Measurements from ENCODE around the gene DUSP8.

The DUSP8 gene

GRCh38 chr11:1549338-1550330, 22.4 kb downstream of the DUSP8 start:
- DNase-seq: no peak

- DNase-seq: no peak
These were observed 23.6 kb downstream of the DUSP8 start for GRCh38 chr11:1548221-1549070.

- no peak for DNase-seq
These were observed 24.5 kb downstream of the DUSP8 start for GRCh38 chr11:1547467-1548098.

GRCh38 chr11:1546536-1547466, 25.3 kb downstream of the DUSP8 start:
- DNase-seq: peak; percentile 98

GRCh38 chr11:1546077-1546535, 26.0 kb downstream of the DUSP8 start:
- DNase-seq: no peak

- DNase-seq: no peak
These were observed 26.6 kb downstream of the DUSP8 start for GRCh38 chr11:1545432-1545831.

GRCh38 chr11:1544536-1544935, 27.5 kb downstream of the DUSP8 start:
- no peak for DNase-seq

GRCh38 chr11:1543606-1544263, 28.3 kb downstream of the DUSP8 start:
- no peak for DNase-seq

GRCh38 chr11:1542267-1542666, 29.8 kb downstream of the DUSP8 start:
- DNase-seq: no peak

GRCh38 chr11:1541474-1542204, 30.4 kb downstream of the DUSP8 start:
- no peak for DNase-seq

- no peak for DNase-seq
These were observed 32.0 kb downstream of the DUSP8 start for GRCh38 chr11:1540074-1540473.

GRCh38 chr11:1538153-1538552, 33.9 kb downstream of the DUSP8 start:
- no peak for DNase-seq

GRCh38 chr11:1536065-1536843, 35.8 kb downstream of the DUSP8 start:
- no peak for DNase-seq

- DNase-seq: no peak
These were observed 37.4 kb downstream of the DUSP8 start for GRCh38 chr11:1534682-1535081.

GRCh38 chr11:1534171-1534570, 37.9 kb downstream of the DUSP8 start:
- DNase-seq: no peak

- DNase-seq: no peak
These were observed 38.7 kb downstream of the DUSP8 start for GRCh38 chr11:1533342-1533725.

- DNase-seq: no peak
These were observed 39.3 kb downstream of the DUSP8 start for GRCh38 chr11:1532606-1533341.

GRCh38 chr11:1532014-1532586, 40.0 kb downstream of the DUSP8 start:
- DNase-seq: no peak
